Vagina (tissue), 2 donors: ENCODE data around the gene CAMK4.

Experiments used
- POLR2AphosphoS5 ChIP-seq, 2 donors: sonication (generic); formaldehyde crosslinking; IDR thresholded peaks; one replicate each; pipeline ENCODE4 v1.9.0; 2017; ENCODE audit warnings: antibody characterized with exemption in 2 of 2, mild to moderate bottlenecking in 2 of 2, low read depth in 1 of 2; ENCODE audit not compliant: insufficient read depth in 1 of 2
- TF ChIP-seq, protein P1 (sequence below), 3 experiments: fragments of 450-650 bp in 2 of 3; fragments of 200-600 bp in 1 of 3; sonication (generic) in 1 of 3; IDR thresholded peaks; one replicate each; pipeline ENCODE4 v1.5.1; 2017 to 2019; ENCODE audit warnings: antibody characterized with exemption in 3 of 3, mild to moderate bottlenecking in 2 of 3, moderate library complexity in 2 of 3

- TF ChIP-seq, protein P1, sequence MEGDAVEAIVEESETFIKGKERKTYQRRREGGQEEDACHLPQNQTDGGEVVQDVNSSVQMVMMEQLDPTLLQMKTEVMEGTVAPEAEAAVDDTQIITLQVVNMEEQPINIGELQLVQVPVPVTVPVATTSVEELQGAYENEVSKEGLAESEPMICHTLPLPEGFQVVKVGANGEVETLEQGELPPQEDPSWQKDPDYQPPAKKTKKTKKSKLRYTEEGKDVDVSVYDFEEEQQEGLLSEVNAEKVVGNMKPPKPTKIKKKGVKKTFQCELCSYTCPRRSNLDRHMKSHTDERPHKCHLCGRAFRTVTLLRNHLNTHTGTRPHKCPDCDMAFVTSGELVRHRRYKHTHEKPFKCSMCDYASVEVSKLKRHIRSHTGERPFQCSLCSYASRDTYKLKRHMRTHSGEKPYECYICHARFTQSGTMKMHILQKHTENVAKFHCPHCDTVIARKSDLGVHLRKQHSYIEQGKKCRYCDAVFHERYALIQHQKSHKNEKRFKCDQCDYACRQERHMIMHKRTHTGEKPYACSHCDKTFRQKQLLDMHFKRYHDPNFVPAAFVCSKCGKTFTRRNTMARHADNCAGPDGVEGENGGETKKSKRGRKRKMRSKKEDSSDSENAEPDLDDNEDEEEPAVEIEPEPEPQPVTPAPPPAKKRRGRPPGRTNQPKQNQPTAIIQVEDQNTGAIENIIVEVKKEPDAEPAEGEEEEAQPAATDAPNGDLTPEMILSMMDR (IDR thresholded peaks at IDR 0.05), result no peak
- TF ChIP-seq POLR2AphosphoS5 (IDR thresholded peaks at IDR 0.05; ENCODE audit: insufficient read depth in 1 of 2, low read depth in 1 of 2), result no peak
Observed at GRCh38 chr5:111401906-111402305, 177.7 kb downstream of the CAMK4 start.
